ENCODE results near the gene SLC25A42. TPM values are rescaled to one million over a fixed set of nuclear protein-coding genes. Genes with fewer than 3 reads are reported as not detected.

Gene SLC25A42
- total RNA-seq, 3 donors from 2014 or later = 9.4 to 11.7 (median 9.8) TPM

GRCh38 chr19:19042732-19043280, 21.0 kb upstream of the SLC25A42 start:
- Histone ChIP-seq H3K4me3 (no peak overlapping the region), H3K36me3 (ENCODE audit: low read depth) (no peaks in the 10 kb centered on the region), H3K4me1 (ENCODE audit: low read depth) (no peaks in the 10 kb centered on the region), H3K9me3 (no peaks in the 10 kb centered on the region)
- no peak for DNase-seq
- intact Hi-C loops (cut with DNase I, micrococcal nuclease) = no loop called here
- ATAC-seq = no peak
- TF ChIP-seq CTCF (IDR thresholded peaks at IDR 0.05) = no peak

DNA sequence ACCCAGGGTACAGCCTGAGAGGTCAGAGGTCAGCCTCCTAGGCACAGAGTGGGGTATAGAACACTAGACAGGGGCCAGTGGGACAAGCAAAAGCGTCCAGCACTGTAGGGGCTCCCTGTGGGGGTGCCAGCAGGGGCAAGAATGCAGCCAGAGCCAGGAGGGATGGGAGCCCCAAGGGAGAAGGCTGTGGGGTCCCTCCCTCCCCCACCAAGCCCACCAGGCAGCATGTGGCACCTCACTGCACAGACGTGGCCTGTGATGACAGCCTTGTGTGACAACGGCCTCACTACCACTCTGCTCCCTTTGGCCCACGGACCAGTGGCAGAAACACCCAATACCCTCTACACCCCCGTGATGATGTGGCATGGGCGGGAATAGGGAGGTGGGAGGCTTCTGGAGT, 20.3 kb upstream of the SLC25A42 start:
- intact Hi-C loops (cut with DNase I, micrococcal nuclease) = no loop called here
- no peaks in the 10 kb centered on the region for H3K36me3 ChIP-seq (ENCODE audit: low read depth)
- H3K9me3 ChIP-seq = no peaks in the 10 kb centered on the region
- TF ChIP-seq CTCF (IDR thresholded peaks at IDR 0.05) = no peak
- no peak for ATAC-seq
- H3K4me3 ChIP-seq = no peak overlapping the region
- H3K4me1 ChIP-seq (ENCODE audit: low read depth) = no peaks in the 10 kb centered on the region
- DNase-seq = no peak

- intact Hi-C loops (cut with DNase I, micrococcal nuclease) = no loop called here
- no peaks in the 10 kb centered on the region for H3K36me3 ChIP-seq (ENCODE audit: low read depth)
Observed at GRCh38 chr19:19043881-19044280, 19.9 kb upstream of the SLC25A42 start.

GRCh38 chr19:19049406-19049805, 14.4 kb upstream of the SLC25A42 start:
- no peaks in the 10 kb centered on the region for H3K4me1 ChIP-seq (ENCODE audit: low read depth)
- H3K9me3 ChIP-seq = no peaks in the 10 kb centered on the region
- intact Hi-C loops (cut with DNase I, micrococcal nuclease) = no loop called here
- TF ChIP-seq CTCF (IDR thresholded peaks at IDR 0.05) = no peak
- no peaks in the 10 kb centered on the region for H3K36me3 ChIP-seq (ENCODE audit: low read depth)
- H3K4me3 ChIP-seq = no peak overlapping the region
- DNase-seq (no peak), ATAC-seq (no peak)

More at GRCh38 chr19:19043881-19044280, 19.9 kb upstream of the SLC25A42 start:
- no peaks in the 10 kb centered on the region for H3K9me3 ChIP-seq
- ATAC-seq (no peak), DNase-seq (no peak)
- TF ChIP-seq CTCF (IDR thresholded peaks at IDR 0.05) = no peak
- no peak overlapping the region for H3K4me3 ChIP-seq
- H3K4me1 ChIP-seq (ENCODE audit: low read depth) = no peaks in the 10 kb centered on the region

DNA sequence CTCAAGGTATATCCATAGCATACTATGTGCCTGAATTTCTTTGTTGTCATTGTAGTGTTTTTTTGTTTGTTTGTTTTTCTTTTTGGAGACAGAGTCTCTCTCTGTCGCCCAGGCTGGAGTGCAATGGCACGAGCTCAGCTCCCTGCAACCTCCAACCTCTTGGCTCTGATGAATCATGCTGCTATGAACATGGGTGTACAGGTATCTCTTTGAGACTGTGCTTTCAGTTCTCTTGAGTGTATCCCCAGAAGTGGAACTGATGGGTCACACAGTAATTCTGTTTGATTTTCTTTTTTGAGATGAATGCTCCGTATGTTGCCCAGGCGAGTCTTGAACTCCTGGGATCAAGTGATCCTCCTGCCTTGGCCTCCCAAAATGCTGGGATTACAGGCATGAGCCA, 13.7 kb upstream of the SLC25A42 start:
- no peaks in the 10 kb centered on the region for H3K9me3 ChIP-seq
- intact Hi-C loops (cut with DNase I, micrococcal nuclease) = loop anchor here in 1 of 2 donors (10.0 kb wide), 1 partner anchor 65 kb away; no protein-coding TSS in a partner anchor
- TF ChIP-seq CTCF (IDR thresholded peaks at IDR 0.05) = no peak
- no peaks in the 10 kb centered on the region for H3K4me1 ChIP-seq (ENCODE audit: low read depth)
- DNase-seq (no peak), ATAC-seq (no peak)
- no peak overlapping the region for H3K4me3 ChIP-seq
- H3K36me3 ChIP-seq (ENCODE audit: low read depth) = peaks cover 5% of the 10 kb centered on the region

DNA sequence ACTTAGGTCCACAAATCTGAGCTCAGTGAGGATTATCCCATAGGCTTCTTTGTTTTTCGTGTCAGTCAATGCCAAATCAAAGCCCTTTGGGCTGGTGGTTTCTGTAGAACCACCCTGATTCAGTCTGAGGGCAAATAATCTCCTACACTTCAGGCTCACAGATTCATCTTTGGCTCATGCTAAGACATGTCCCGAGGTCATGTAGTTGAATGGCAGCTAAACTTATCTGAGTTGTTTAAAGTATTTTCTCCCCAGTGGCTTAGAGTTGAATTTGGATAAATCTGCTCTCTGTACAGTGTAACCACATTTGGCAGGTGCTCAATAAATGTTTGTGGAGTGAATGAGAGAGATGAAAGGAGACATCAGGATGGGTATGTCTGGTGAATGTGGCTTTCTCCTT, 13.1 kb upstream of the SLC25A42 start:
- Histone ChIP-seq H3K36me3 (ENCODE audit: low read depth) (peaks cover 5% of the 10 kb centered on the region), H3K9me3 (no peaks in the 10 kb centered on the region), H3K4me1 (ENCODE audit: low read depth) (no peaks in the 10 kb centered on the region), H3K4me3 (no peak overlapping the region)
- DNase-seq (no peak), ATAC-seq (no peak)
- intact Hi-C loops (cut with DNase I, micrococcal nuclease) = loop anchor here in 1 of 2 donors (10.0 kb wide), 1 partner anchor 64 kb away; no protein-coding TSS in a partner anchor
- TF ChIP-seq CTCF (IDR thresholded peaks at IDR 0.05) = no peak
